ENCODE data around the gene MPRIP. TPM values are rescaled to one million over a fixed set of nuclear protein-coding genes. Genes with fewer than 3 reads are reported as not detected.

The MPRIP gene
- total RNA-seq, 4 donors from 2014 or later: 68.7 to 168 (median 99.7) TPM

GRCh38 chr17:17059301-17059890, 17.1 kb downstream of the MPRIP start:
- no peak for TF ChIP-seq CTCF (IDR thresholded peaks at IDR 0.05; ENCODE audit: low read depth)

GRCh38 chr17:17060001-17060922, 18.0 kb downstream of the MPRIP start:
- no peak for TF ChIP-seq CTCF (IDR thresholded peaks at IDR 0.05; ENCODE audit: low read depth)

GRCh38 chr17:17060930-17061329, 18.7 kb downstream of the MPRIP start:
- TF ChIP-seq CTCF (IDR thresholded peaks at IDR 0.05; ENCODE audit: low read depth): no peak

- no peak for TF ChIP-seq CTCF (IDR thresholded peaks at IDR 0.05; ENCODE audit: low read depth)
Observed at GRCh38 chr17:17061516-17061915, 19.3 kb downstream of the MPRIP start.

- no peak for TF ChIP-seq CTCF (IDR thresholded peaks at IDR 0.05; ENCODE audit: low read depth)
Observed at GRCh38 chr17:17062356-17062755, 20.1 kb downstream of the MPRIP start.

GRCh38 chr17:17062866-17063265, 20.6 kb downstream of the MPRIP start:
- no peak for TF ChIP-seq CTCF (IDR thresholded peaks at IDR 0.05; ENCODE audit: low read depth)

- TF ChIP-seq CTCF (IDR thresholded peaks at IDR 0.05; ENCODE audit: low read depth): no peak
Observed at GRCh38 chr17:17063546-17064122, 21.4 kb downstream of the MPRIP start.

All from subcutaneous adipose tissue (tissue), 4 donors.